Measurements from ENCODE around the gene GPR18.

Gene GPR18

GRCh38 chr13:99305566-99305965 lies 47.4 kb upstream of the GPR18 start:
- Histone ChIP-seq H3K9ac (ENCODE audit: low read length) (no peak overlapping the region), H3K9me2 (replicated peaks; ENCODE audit: insufficient read depth, low read length) (no peaks in the 10 kb centered on the region), H3K4me3 (ENCODE audit: low read length) (no peak overlapping the region), H4K20me1 (ENCODE audit: insufficient read depth, low read length) (no peaks in the 10 kb centered on the region), H3K9me3 (replicated peaks; ENCODE audit: insufficient read depth, low read length) (no peaks in the 10 kb centered on the region), H3K4me1 (ENCODE audit: low read length) (no peaks in the 10 kb centered on the region), H3K27ac (ENCODE audit: low read length) (no peak overlapping the region), H3K4me2 (ENCODE audit: low read depth, low read length) (no peak overlapping the region), H3K79me2 (ENCODE audit: low read length) (no peaks in the 10 kb centered on the region), H3K27me3 (replicated peaks; ENCODE audit: insufficient read depth, low read length) (no peaks in the 10 kb centered on the region), H3K36me3 (replicated peaks; ENCODE audit: insufficient read depth, low read length) (no peaks in the 10 kb centered on the region), H2AFZ (ENCODE audit: low read length) (no peak overlapping the region), H3F3A (ENCODE audit: insufficient read depth, low read length) (no peaks in the 10 kb centered on the region)
- TF ChIP-seq EZH2phosphoT487 (IDR thresholded peaks at IDR 0.05; ENCODE audit: low read length): no peak
- no peak for TF ChIP-seq EZH2 (optimal IDR thresholded peaks at IDR 0.05; ENCODE audit: low read depth, low read length)
- no peak for TF ChIP-seq CTCF (IDR thresholded peaks at IDR 0.05; ENCODE audit: low read length)
- DNase-seq: no peak

GRCh38 chr13:99305158-99305557 lies 47.0 kb upstream of the GPR18 start:
- H3K4me3 ChIP-seq (ENCODE audit: low read length): no peak overlapping the region
- no peak overlapping the region for H3K27ac ChIP-seq (ENCODE audit: low read length)

GRCh38 chr13:99304541-99304940 lies 46.4 kb upstream of the GPR18 start:
- Histone ChIP-seq H3K27ac (ENCODE audit: low read length) (no peak overlapping the region), H3K4me1 (ENCODE audit: low read length) (no peaks in the 10 kb centered on the region), H4K20me1 (ENCODE audit: insufficient read depth, low read length) (no peaks in the 10 kb centered on the region), H3K9me3 (replicated peaks; ENCODE audit: insufficient read depth, low read length) (no peaks in the 10 kb centered on the region), H3K79me2 (ENCODE audit: low read length) (no peaks in the 10 kb centered on the region), H2AFZ (ENCODE audit: low read length) (no peak overlapping the region), H3K36me3 (replicated peaks; ENCODE audit: insufficient read depth, low read length) (no peaks in the 10 kb centered on the region), H3K9ac (ENCODE audit: low read length) (no peak overlapping the region), H3F3A (ENCODE audit: insufficient read depth, low read length) (no peaks in the 10 kb centered on the region), H3K27me3 (replicated peaks; ENCODE audit: insufficient read depth, low read length) (no peaks in the 10 kb centered on the region), H3K4me3 (ENCODE audit: low read length) (no peak overlapping the region), H3K9me2 (replicated peaks; ENCODE audit: insufficient read depth, low read length) (no peaks in the 10 kb centered on the region), H3K4me2 (ENCODE audit: low read depth, low read length) (no peak overlapping the region)
- DNase-seq: no peak
- TF ChIP-seq CTCF (IDR thresholded peaks at IDR 0.05; ENCODE audit: low read length) (no peak), EZH2 (optimal IDR thresholded peaks at IDR 0.05; ENCODE audit: low read depth, low read length) (no peak), EZH2phosphoT487 (IDR thresholded peaks at IDR 0.05; ENCODE audit: low read length) (no peak)

More at GRCh38 chr13:99305158-99305557, 47.0 kb upstream of the GPR18 start:
- Histone ChIP-seq H3K9me3 (replicated peaks; ENCODE audit: insufficient read depth, low read length) (no peaks in the 10 kb centered on the region), H3K79me2 (ENCODE audit: low read length) (no peaks in the 10 kb centered on the region), H3K9ac (ENCODE audit: low read length) (no peak overlapping the region), H3K4me2 (ENCODE audit: low read depth, low read length) (no peak overlapping the region), H3F3A (ENCODE audit: insufficient read depth, low read length) (no peaks in the 10 kb centered on the region), H2AFZ (ENCODE audit: low read length) (no peak overlapping the region), H3K9me2 (replicated peaks; ENCODE audit: insufficient read depth, low read length) (no peaks in the 10 kb centered on the region), H3K27me3 (replicated peaks; ENCODE audit: insufficient read depth, low read length) (no peaks in the 10 kb centered on the region), H3K36me3 (replicated peaks; ENCODE audit: insufficient read depth, low read length) (no peaks in the 10 kb centered on the region), H4K20me1 (ENCODE audit: insufficient read depth, low read length) (no peaks in the 10 kb centered on the region), H3K4me1 (ENCODE audit: low read length) (no peaks in the 10 kb centered on the region)
- TF ChIP-seq EZH2phosphoT487 (IDR thresholded peaks at IDR 0.05; ENCODE audit: low read length): no peak
- no peak for TF ChIP-seq EZH2 (optimal IDR thresholded peaks at IDR 0.05; ENCODE audit: low read depth, low read length)
- TF ChIP-seq CTCF (IDR thresholded peaks at IDR 0.05; ENCODE audit: low read length): no peak
- no peak for DNase-seq
